IPS DF 6.9 (cell line): Measurements from ENCODE around the gene QKI.
"Not testable (repeated sequence)": the region's sequence is repeated elsewhere in the genome, so short reads cannot be mapped to it uniquely, and the experiment has no call there.

Experiments
- DNase-seq: peaks from one replicate; pipeline ENCODE4 v3.0.0-alpha.2; 2013; ENCODE audit warnings: low read depth, low spot score
- H3K27ac ChIP-seq: one replicate; pipeline ENCODE4 v1.5.1; 2013; ENCODE audit warnings: low read length, control low read depth
- H3K27me3 ChIP-seq: 2 replicates; pipeline ENCODE4 v1.6.1; 2013; ENCODE audit warnings: mild to moderate bottlenecking, low read length; ENCODE audit not compliant: control insufficient read depth, insufficient read depth
- H3K36me3 ChIP-seq: 2 replicates; pipeline ENCODE4 v1.6.1; 2013; ENCODE audit warnings: low read length; ENCODE audit not compliant: control insufficient read depth, insufficient read depth
- H3K4me1 ChIP-seq: 2 replicates; pipeline ENCODE4 v1.6.1; 2013; ENCODE audit warnings: low read length; ENCODE audit not compliant: control insufficient read depth, insufficient read depth
- H3K4me3 ChIP-seq: 2 replicates; pipeline ENCODE4 v1.5.1; 2013; ENCODE audit warnings: mild to moderate bottlenecking, low read length
- H3K9me3 ChIP-seq: 2 replicates; pipeline ENCODE4 v1.6.1; 2013; ENCODE audit warnings: low read length, inconsistent platforms; ENCODE audit not compliant: control insufficient read depth, insufficient read depth
- WGBS: extraction: QIAGEN DNeasy Blood & Tissue Kit; methylation state at CpG from one replicate; pipeline ENCODE4 v1.1.7; 2013; ENCODE audit warnings: mixed read lengths, missing lambda C conversion rate; ENCODE audit not compliant: insufficient read length, insufficient coverage; 5-methylcytosine and 5-hydroxymethylcytosine counted together

The QKI gene

DNA sequence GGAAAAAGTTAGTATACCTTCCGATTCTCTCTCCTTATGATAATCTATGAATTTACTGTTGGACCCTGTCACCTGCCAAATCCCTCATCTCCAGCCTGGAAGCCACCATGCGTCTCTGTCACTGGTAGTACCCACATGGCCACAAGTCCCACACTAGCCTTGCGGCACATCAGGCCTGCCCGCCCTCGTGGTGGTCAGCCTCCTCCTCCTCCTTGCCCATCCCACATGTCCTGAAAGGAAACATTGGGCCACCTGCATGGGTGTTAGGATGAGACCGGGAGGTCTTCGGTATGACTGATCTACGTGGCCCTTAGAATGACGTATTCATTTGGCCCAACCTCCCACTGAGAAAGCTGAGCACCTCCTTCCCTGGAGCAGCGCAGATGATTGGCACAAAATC is 37.0 kb upstream of the QKI start:
- Histone ChIP-seq H3K27ac (no peak overlapping the region), H3K36me3 (no peaks in the 10 kb centered on the region), H3K27me3 (no peaks in the 10 kb centered on the region), H3K9me3 (no peaks in the 10 kb centered on the region), H3K4me1 (no peaks in the 10 kb centered on the region), H3K4me3 (no peak overlapping the region)
- no peak for DNase-seq
- no CpG with 5 or more reads among the region's 10 CpGs for WGBS

DNA sequence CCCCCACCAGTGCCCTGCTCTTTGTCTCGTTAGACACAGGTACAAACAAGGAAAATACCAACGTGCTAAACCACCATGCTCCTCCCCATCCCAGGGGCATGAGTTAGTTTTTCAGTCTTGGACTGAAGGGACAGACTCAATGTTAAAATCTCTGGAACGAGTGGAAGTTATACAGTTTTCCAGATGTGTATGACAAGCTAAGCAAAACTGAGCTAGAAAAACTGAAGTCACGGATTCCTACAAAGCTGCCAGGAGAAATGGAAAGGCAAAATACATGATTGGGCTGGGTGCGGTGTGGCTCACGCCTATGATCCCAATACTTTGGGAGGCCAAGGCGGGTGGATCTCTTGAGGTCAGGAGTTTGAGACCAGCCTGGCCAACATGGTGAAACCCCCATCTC is 34.3 kb upstream of the QKI start:
- Histone ChIP-seq H3K4me1 (no peaks in the 10 kb centered on the region), H3K27me3 (no peaks in the 10 kb centered on the region), H3K27ac (no peak overlapping the region), H3K4me3 (no peak overlapping the region), H3K9me3 (no peaks in the 10 kb centered on the region), H3K36me3 (no peaks in the 10 kb centered on the region)
- DNase-seq: no peak
- WGBS: no CpG with 5 or more reads among the region's 7 CpGs

DNA sequence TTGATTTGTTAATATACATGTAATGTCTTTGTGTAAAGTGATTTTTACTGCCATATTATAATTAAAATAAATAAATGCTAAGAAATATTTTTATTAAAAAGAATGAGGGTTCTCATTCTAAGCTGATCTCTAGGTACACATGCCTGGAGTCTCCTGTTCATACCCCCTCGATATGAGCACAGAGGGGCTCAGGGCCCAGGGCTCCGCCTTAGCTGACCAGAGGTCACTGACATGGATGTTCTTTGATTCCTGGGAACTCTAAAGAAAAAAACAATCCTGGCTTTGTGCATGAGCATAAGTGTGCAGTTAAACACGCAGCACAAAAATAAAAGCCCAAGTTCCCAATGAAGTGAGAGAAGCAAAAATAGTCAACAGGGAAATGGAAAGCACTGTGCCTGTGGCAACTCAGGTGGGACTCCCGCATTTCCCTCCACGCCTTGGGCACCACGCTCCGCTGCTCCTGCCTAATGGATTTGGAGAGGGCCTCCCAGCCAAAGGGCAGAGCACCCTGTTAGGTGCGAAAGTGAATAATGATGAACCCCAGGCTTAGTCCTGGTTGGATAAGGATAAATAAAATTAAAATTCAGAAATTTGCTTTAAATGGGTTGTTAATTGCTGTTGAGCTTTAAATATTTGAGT is 33.3 kb upstream of the QKI start:
- H3K4me3 ChIP-seq: no peak overlapping the region
- no peak for DNase-seq
- WGBS: no CpG with 5 or more reads among the region's 8 CpGs
- no peaks in the 10 kb centered on the region for H3K36me3 ChIP-seq
- no peaks in the 10 kb centered on the region for H3K4me1 ChIP-seq
- H3K27ac ChIP-seq: no peak overlapping the region
- H3K9me3 ChIP-seq: no peaks in the 10 kb centered on the region
- no peaks in the 10 kb centered on the region for H3K27me3 ChIP-seq

DNA sequence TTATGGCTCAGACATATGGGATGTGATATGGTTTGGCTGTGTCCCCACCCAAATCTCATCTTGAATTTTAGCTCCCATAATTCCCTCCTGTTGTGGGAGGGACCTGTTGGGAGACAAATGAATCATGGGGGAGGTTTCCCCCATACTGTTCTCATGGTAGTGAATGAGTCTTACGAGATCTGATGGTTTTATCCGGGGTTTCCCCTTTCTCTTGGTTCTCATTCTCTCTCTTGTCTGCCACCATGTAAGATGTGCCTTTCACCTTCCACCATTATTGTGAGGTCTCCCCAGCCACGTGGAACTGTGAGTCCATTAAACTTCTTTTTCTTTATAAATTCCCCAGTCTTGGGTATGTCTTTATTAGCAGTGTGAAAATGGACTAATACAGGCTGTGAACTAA is 31.1 kb upstream of the QKI start:
- no CpG with 5 or more reads among the region's 3 CpGs for WGBS
- H3K27me3 ChIP-seq, H3K27ac ChIP-seq, DNase-seq, H3K9me3 ChIP-seq, H3K4me1 ChIP-seq, H3K4me3 ChIP-seq, H3K36me3 ChIP-seq: not testable (repeated sequence)

DNA sequence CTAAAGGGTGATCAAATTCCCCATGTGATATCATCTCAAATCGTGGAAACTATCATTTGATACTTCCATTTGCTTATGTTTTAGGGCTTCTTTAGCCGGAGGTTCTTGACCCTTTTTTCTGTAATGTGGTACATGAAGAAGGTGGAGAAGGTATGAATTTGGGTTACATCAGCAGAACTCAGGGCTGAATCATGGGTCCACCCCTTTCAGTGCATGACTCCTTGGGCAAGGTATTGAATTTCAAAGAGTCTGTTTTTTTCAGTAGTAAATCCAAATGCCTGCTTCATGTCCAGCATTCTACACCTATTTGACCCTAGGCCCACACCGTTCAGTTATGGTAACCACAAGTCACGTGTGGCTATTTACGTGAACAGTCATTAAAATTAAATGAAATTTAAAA is 30.6 kb upstream of the QKI start:
- no peak for DNase-seq
- no CpG with 5 or more reads among the region's 5 CpGs for WGBS
- no peak overlapping the region for H3K27ac ChIP-seq
- 0 out of 2 replicates have a peak, but pooled peaks cover 1% of the 10 kb centered on the region for H3K4me1 ChIP-seq
- no peaks in the 10 kb centered on the region for H3K36me3 ChIP-seq
- no peaks in the 10 kb centered on the region for H3K27me3 ChIP-seq
- H3K9me3 ChIP-seq: no peaks in the 10 kb centered on the region
- no peak overlapping the region for H3K4me3 ChIP-seq

DNA sequence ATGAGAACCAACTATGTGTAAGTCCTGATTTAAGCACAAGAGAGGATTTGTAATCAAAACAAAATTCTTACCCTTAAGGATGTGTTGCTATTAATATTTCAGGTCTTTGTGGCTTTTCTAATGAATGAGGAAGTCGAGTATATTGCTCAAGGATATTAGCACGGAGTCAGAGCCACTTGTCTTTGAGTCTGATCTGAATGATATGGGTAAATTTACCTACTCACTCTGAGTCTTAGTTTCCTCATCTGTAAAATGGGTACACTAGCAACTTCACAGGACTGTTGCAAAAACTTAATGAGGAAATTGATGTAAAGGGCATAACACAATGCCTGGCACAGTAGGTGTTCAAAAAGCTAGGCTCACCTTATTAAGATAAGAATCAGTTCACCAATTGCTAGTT is 30.0 kb upstream of the QKI start:
- Histone ChIP-seq H3K4me3 (no peak overlapping the region), H3K4me1 (0 out of 2 replicates have a peak, but pooled peaks cover 1% of the 10 kb centered on the region), H3K27me3 (no peaks in the 10 kb centered on the region), H3K36me3 (no peaks in the 10 kb centered on the region), H3K27ac (no peak overlapping the region), H3K9me3 (no peaks in the 10 kb centered on the region)
- WGBS: no CpG with 5 or more reads among the region's 2 CpGs
- DNase-seq: no peak

DNA sequence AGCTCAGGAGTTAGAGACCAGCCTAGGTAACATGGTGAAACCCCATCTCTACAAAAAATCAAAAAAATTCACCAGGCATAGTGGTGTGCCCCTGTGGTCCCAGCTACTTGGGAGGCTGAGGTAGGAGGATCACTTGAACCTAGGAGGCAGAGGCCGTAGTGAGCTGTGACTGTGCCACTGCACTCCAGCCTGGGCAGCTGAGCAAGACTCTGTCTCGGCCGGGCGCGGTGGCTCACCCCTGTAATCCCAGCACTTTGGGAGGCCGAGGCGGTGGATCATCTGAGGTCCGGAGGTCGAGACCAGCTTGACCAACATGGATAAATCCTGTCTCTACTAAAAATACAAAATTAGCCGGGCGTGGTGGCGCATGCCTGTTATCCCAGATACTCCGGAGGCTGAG is 29.0 kb upstream of the QKI start:
- H3K36me3 ChIP-seq, H3K27ac ChIP-seq, H3K4me1 ChIP-seq, H3K9me3 ChIP-seq, DNase-seq, H3K27me3 ChIP-seq, H3K4me3 ChIP-seq: not testable (repeated sequence)
- no CpG with 5 or more reads among the region's 13 CpGs for WGBS

DNA sequence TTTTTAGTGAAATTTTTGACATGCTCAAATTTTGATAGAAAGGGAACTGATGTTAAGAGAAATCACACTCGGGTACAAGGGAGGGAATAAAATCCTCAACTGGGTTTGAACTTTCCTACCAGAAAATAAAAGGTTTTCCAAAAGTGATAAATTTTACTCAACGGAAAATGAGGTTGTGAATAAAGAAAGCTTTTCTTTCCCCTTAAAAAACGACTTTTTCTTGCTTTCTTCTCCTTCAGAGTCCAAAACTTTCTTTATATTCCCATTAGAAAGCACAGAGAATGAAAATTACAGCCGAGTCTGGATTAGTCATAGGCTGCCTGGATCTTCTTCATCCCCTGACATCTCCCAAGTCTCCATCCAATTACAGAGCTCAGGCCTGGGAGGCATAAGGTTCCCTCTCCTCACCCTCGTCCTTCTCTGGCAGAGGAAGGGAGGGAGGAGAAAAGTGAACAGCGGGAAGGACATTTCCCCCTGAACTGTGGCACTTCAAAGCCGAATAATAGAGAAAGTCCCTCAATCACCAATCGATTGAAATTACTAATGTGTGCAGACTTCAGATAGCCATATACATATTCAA is 28.1 kb upstream of the QKI start:
- no CpG with 5 or more reads among the region's 8 CpGs for WGBS
- no peak for DNase-seq
- no peak overlapping the region for H3K27ac ChIP-seq
- H3K27me3 ChIP-seq: no peaks in the 10 kb centered on the region
- no peaks in the 10 kb centered on the region for H3K9me3 ChIP-seq
- H3K4me3 ChIP-seq: no peak overlapping the region
- H3K36me3 ChIP-seq: no peaks in the 10 kb centered on the region
- H3K4me1 ChIP-seq: 0 out of 2 replicates have a peak, but pooled peaks cover 1% of the 10 kb centered on the region

DNA sequence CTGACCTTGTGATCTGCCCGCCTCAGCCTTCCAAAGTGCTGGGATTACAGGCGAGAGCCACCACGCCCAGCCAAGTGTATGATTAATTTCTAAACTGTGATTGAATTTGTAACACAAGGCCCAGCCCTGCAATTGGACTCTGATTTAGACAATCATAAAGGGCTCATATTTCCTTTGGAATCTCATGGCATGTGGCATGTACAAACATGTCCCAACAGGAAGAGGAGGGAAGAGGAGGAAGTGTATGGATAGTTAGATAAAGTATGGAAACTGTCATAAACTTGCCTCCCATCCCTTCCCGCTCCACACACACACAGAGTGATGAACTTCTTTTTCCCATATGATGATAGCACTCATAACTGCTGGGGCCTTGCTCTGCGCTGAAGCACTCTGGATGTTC is 27.2 kb upstream of the QKI start:
- no peaks in the 10 kb centered on the region for H3K9me3 ChIP-seq
- H3K36me3 ChIP-seq: no peaks in the 10 kb centered on the region
- no CpG with 5 or more reads among the region's 5 CpGs for WGBS
- 0 out of 2 replicates have a peak, but pooled peaks cover 1% of the 10 kb centered on the region for H3K4me1 ChIP-seq
- DNase-seq: no peak
- no peaks in the 10 kb centered on the region for H3K27me3 ChIP-seq
- no peak overlapping the region for H3K27ac ChIP-seq
- H3K4me3 ChIP-seq: no peak overlapping the region

DNA sequence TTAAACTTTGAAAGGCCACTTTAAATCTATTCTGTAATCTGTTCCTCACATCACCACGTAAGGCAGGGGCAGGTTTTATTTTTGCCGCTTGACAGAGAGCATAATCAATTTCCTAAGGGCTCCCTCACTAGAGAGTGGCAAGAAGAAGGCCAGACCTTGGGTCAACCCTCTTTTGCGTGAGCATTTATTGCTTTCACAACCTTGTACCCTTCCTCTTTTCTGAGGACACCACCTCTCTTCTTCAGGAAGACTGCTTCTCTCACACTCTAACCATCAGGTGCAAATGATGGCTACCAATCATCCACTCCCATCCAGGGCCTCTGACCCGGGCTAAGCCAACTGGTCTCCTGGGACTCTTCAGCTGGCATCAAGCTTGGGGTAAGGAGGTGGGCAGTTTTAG is 25.2 kb upstream of the QKI start:
- Histone ChIP-seq H3K27ac (no peak overlapping the region), H3K9me3 (no peaks in the 10 kb centered on the region), H3K4me1 (0 out of 2 replicates have a peak, but pooled peaks cover 1% of the 10 kb centered on the region), H3K27me3 (no peaks in the 10 kb centered on the region), H3K36me3 (no peaks in the 10 kb centered on the region), H3K4me3 (no peak overlapping the region)
- DNase-seq: no peak
- no CpG with 5 or more reads among the region's 4 CpGs for WGBS

DNA sequence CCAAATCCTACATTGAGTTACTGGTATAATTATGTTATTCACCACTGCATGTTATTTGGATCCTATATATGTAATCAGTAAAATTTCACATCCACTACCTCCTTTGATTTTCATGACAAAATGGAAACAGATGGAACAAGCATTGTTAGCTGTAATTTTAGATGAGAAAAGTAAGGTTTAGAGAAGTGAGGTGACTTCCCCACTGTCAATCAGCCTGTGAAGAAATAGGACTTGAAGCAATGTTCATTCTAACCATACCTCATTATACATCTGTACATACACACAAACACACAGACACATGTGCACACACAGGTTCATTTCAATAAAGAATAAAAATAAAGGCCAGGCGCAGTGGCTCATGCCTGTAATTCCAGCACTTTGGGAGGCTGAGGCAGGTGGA is 23.7 kb upstream of the QKI start:
- no peaks in the 10 kb centered on the region for H3K36me3 ChIP-seq
- no peaks in the 10 kb centered on the region for H3K9me3 ChIP-seq
- no peak overlapping the region for H3K4me3 ChIP-seq
- no CpG with 5 or more reads among the region's 1 CpG for WGBS
- H3K27me3 ChIP-seq: no peaks in the 10 kb centered on the region
- H3K27ac ChIP-seq: no peak overlapping the region
- DNase-seq: no peak
- 0 out of 2 replicates have a peak, but pooled peaks cover 1% of the 10 kb centered on the region for H3K4me1 ChIP-seq
